ENCODE results near the gene PIGV. TPM values are rescaled to one million over a fixed set of nuclear protein-coding genes. Genes with fewer than 3 reads are reported as not detected.
A peak's percentile ranks its signal among the peaks of the same experiment; 100 is the strongest.

Gene PIGV
- total and polyA plus RNA-seq, 2 donors (not counting 1 experiment from before 2014, with no cell fraction given) = 9.2 to 17.4 TPM

DNA sequence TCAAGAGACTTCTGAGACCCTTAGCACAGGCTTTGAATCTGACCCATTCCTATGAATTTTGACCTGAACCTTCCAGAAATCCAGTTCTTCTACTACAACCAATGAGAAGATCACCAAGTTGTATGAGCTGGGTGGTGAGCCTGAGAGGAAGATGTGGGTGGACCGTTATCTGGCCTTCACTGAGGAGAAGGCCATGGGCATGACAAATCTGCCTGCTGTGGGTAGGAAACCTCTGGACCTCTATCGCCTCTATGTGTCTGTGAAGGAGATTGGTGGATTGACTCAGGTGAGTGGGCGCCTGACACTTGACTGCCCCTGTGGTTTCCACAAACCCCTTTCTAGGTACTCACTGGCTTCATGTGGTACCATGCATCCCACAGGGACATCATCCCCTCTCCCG lies 20.0 kb upstream of the PIGV start:
- Histone ChIP-seq H3K4me1 (ENCODE audit: control insufficient read depth in 2 of 2, insufficient read depth in 2 of 2, low read length in 2 of 2) (no peaks in the 10 kb centered on the region), H3K36me3 (replicated peaks in 1 of 2; ENCODE audit: control extremely low read depth in 1 of 2, control insufficient read depth in 1 of 2, extremely low read depth in 1 of 2, insufficient read depth in 2 of 2, low read length in 1 of 2) (peaks cover 5 to 90% of the 10 kb centered on the region in 2 experiments), H3K4me2 (replicated peaks; ENCODE audit: low read depth, low read length, poor library complexity, severe bottlenecking) (no peak overlapping the region), H3K27ac (ENCODE audit: low read length in 2 of 2) (no peak overlapping the region), H3K4me3 (ENCODE audit: control extremely low read depth in 1 of 5, extremely low read depth in 1 of 5, insufficient read depth in 1 of 5, low read depth in 2 of 5, low read length in 4 of 5) (no peak overlapping the region), H3K27me3 (replicated peaks in 1 of 4; ENCODE audit: control extremely low read depth in 1 of 4, control insufficient read depth in 3 of 4, insufficient read depth in 4 of 4, low read length in 3 of 4) (no peaks in the 10 kb centered on the region), H4K20me1 (ENCODE audit: control insufficient read depth, insufficient read depth, low read length, poor library complexity, severe bottlenecking) (peaks cover 20% of the 10 kb centered on the region), H3K79me2 (ENCODE audit: control insufficient read depth, insufficient read depth, low read length) (peaks cover 49% of the 10 kb centered on the region), H2AFZ (ENCODE audit: insufficient read depth, low read depth, low read length, poor library complexity, severe bottlenecking) (no peak overlapping the region), H3K9ac (ENCODE audit: low read length) (no peak overlapping the region), H3K9me3 (ENCODE audit: control extremely low read depth in 1 of 3, control insufficient read depth in 2 of 3, insufficient read depth in 1 of 3, low read length in 2 of 3) (no peaks in the 10 kb centered on the region)
- no peaks in the 10 kb centered on the region for H3K9me3 Mint-ChIP-seq (ENCODE audit: insufficient read depth)
- TF ChIP-seq EZH2 (IDR thresholded peaks at IDR 0.05; ENCODE audit: borderline replicate concordance, insufficient read depth, low read depth, low read length, poor library complexity, severe bottlenecking) (no peak), CTCF (IDR thresholded peaks at IDR 0.05) (no peak)
- WGBS (ENCODE audit: insufficient coverage) = 86% methylated on average over 1 of the region's 4 CpGs
- DNase-seq (no peak), ATAC-seq (ENCODE audit: low read depth) (no peak)
- H3K27ac Mint-ChIP-seq = peak overlapping the region; percentile 32
- no peak overlapping the region for H3K4me3 Mint-ChIP-seq
- no peaks in the 10 kb centered on the region for H3K4me1 Mint-ChIP-seq
- H3K27me3 Mint-ChIP-seq = no peaks in the 10 kb centered on the region
- POLR2A ChIA-PET = no interaction called here
- CTCF ChIA-PET = interaction anchor here (1.2 to 2.7 kb wide), 2 partner anchors 21 to 163 kb away, joined by 3 to 6 read pairs; no protein-coding TSS in a partner anchor
- intact Hi-C loops (cut with micrococcal nuclease) = no loop called here

DNA sequence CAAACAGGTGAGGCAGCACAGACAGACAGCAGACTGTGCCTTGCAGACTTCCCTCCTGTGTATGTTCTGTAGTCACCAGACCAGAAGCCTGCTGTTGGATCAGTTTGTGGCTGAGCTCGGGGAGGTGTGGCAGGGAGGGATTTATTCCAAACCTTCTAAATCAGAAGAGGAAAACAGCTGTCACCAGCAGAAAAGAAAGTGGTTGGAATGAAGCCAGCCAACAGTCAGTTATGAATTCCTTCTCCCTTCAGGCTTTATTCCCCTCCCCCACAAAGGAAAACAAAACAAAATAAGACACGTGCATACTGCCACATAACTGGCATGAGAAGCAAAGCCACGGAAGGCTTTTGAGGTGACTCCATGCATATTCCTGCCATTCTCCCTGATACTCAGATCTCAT lies 19.0 kb upstream of the PIGV start:
- H2AFZ ChIP-seq (ENCODE audit: insufficient read depth, low read depth, low read length, poor library complexity, severe bottlenecking) = no peak overlapping the region
- no peaks in the 10 kb centered on the region for H3K9me3 ChIP-seq (ENCODE audit: control extremely low read depth in 1 of 3, control insufficient read depth in 2 of 3, insufficient read depth in 1 of 3, low read length in 2 of 3)
- peaks cover 7 to 90% of the 10 kb centered on the region in 2 experiments for H3K36me3 ChIP-seq (replicated peaks in 1 of 2; ENCODE audit: control extremely low read depth in 1 of 2, control insufficient read depth in 1 of 2, extremely low read depth in 1 of 2, insufficient read depth in 2 of 2, low read length in 1 of 2)
- TF ChIP-seq EZH2 (IDR thresholded peaks at IDR 0.05; ENCODE audit: borderline replicate concordance, insufficient read depth, low read depth, low read length, poor library complexity, severe bottlenecking) = no peak
- TF ChIP-seq CTCF (IDR thresholded peaks at IDR 0.05) = no peak
- H3K4me2 ChIP-seq (replicated peaks; ENCODE audit: low read depth, low read length, poor library complexity, severe bottlenecking) = no peak overlapping the region
- no CpG with 5 or more reads among the region's 3 CpGs for WGBS (ENCODE audit: insufficient coverage)
- no peak overlapping the region for H3K4me3 ChIP-seq (ENCODE audit: control extremely low read depth in 1 of 5, extremely low read depth in 1 of 5, insufficient read depth in 1 of 5, low read depth in 2 of 5, low read length in 4 of 5)
- CTCF ChIA-PET = interaction anchor here (1.2 kb wide), 1 partner anchor 164 kb away, joined by 3 read pairs; no protein-coding TSS in a partner anchor
- peak overlapping the region in 1 of 2 donors; percentile 23 for H3K27ac ChIP-seq (ENCODE audit: low read length in 2 of 2)
- peaks cover 11% of the 10 kb centered on the region for H4K20me1 ChIP-seq (ENCODE audit: control insufficient read depth, insufficient read depth, low read length, poor library complexity, severe bottlenecking)
- Mint-ChIP-seq H3K27me3 (no peaks in the 10 kb centered on the region), H3K4me1 (no peaks in the 10 kb centered on the region), H3K4me3 (no peak overlapping the region), H3K27ac (no peak overlapping the region), H3K9me3 (ENCODE audit: insufficient read depth) (no peaks in the 10 kb centered on the region)
- ATAC-seq (ENCODE audit: low read depth) = no peak
- intact Hi-C loops (cut with micrococcal nuclease) = no loop called here
- H3K9ac ChIP-seq (ENCODE audit: low read length) = no peak overlapping the region
- no peaks in the 10 kb centered on the region for H3K4me1 ChIP-seq (ENCODE audit: control insufficient read depth in 2 of 2, insufficient read depth in 2 of 2, low read length in 2 of 2)
- POLR2A ChIA-PET = no interaction called here
- H3K79me2 ChIP-seq (ENCODE audit: control insufficient read depth, insufficient read depth, low read length) = peaks cover 46% of the 10 kb centered on the region
- no peaks in the 10 kb centered on the region for H3K27me3 ChIP-seq (replicated peaks in 1 of 4; ENCODE audit: control extremely low read depth in 1 of 4, control insufficient read depth in 3 of 4, insufficient read depth in 4 of 4, low read length in 3 of 4)
- DNase-seq = no peak
